ENCODE results near the gene ARSI.

Gene ARSI

DNA sequence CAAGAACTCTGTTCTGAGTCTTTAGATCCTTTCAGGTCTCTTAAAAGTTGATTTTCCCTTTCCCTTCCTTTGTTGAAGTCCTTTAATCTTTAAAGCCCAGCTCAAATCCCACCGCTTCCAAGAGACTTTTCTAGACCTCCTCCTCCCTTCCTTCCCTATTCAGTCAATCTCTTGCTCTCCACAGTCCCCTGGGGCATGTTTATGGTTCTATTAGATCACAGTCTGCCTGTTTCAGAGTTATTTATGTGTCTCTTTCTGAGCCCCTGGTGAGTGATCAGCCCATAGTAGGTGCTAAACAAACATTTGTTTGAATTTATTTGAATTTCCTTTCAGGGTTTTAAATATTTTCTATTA, 7.2 kb upstream of the ARSI start:
- Histone ChIP-seq H3K23ac (ENCODE audit: low read depth, low read length, poor library complexity) (no peak overlapping the region), H3K9me3 (replicated peaks in 1 of 2; ENCODE audit: control insufficient read depth in 2 of 2, insufficient read depth in 1 of 2, low read depth in 1 of 2, low read length in 2 of 2) (no peaks in the 10 kb centered on the region), H3K79me1 (ENCODE audit: low read depth, low read length) (no peaks in the 10 kb centered on the region), H3K36me3 (replicated peaks in 1 of 2; ENCODE audit: control insufficient read depth in 2 of 2, insufficient read depth in 2 of 2, low read length in 2 of 2) (no peaks in the 10 kb centered on the region), H3K4me2 (ENCODE audit: insufficient read depth, low read length, poor library complexity, severe bottlenecking) (no peak overlapping the region), H2BK120ac (ENCODE audit: low read depth, low read length) (no peak overlapping the region), H3K4me1 (ENCODE audit: control insufficient read depth in 2 of 2, insufficient read depth in 1 of 2, low read depth in 1 of 2, low read length in 2 of 2) (peaks cover 5 to 24% of the 10 kb centered on the region in 2 donors), H3K27me3 (ENCODE audit: control insufficient read depth in 3 of 3, insufficient read depth in 3 of 3, low read depth in 1 of 3, low read length in 3 of 3) (no peaks in the 10 kb centered on the region), H2BK15ac (ENCODE audit: low read length) (no peak overlapping the region), H3K18ac (ENCODE audit: low read length) (no peak overlapping the region), H2BK5ac (ENCODE audit: low read length) (no peak overlapping the region), H4K91ac (ENCODE audit: low read depth, low read length, poor library complexity) (no peak overlapping the region), H3K27ac (replicated peaks; ENCODE audit: low read length) (no peak overlapping the region), H3K4me3 (ENCODE audit: low read length in 2 of 2) (no peak overlapping the region), H3K14ac (ENCODE audit: low read length) (no peak overlapping the region), H3K9ac (ENCODE audit: low read depth, low read length, poor library complexity) (no peak overlapping the region), H3K4ac (ENCODE audit: low read length) (no peak overlapping the region), H2AFZ (ENCODE audit: low read length) (no peak overlapping the region), H2AK5ac (ENCODE audit: low read depth, low read length) (no peak overlapping the region), H4K8ac (ENCODE audit: low read depth, low read length) (no peak overlapping the region), H2BK12ac (ENCODE audit: low read length) (no peak overlapping the region)
- no peak for DNase-seq (ENCODE audit: low spot score)
- no CpG with 5 or more reads among the region's 1 CpG for WGBS, 2 donors (ENCODE audit: extremely low coverage in 2 of 2, insufficient read length in 2 of 2, insufficient replicate concordance in 1 of 2)

DNA sequence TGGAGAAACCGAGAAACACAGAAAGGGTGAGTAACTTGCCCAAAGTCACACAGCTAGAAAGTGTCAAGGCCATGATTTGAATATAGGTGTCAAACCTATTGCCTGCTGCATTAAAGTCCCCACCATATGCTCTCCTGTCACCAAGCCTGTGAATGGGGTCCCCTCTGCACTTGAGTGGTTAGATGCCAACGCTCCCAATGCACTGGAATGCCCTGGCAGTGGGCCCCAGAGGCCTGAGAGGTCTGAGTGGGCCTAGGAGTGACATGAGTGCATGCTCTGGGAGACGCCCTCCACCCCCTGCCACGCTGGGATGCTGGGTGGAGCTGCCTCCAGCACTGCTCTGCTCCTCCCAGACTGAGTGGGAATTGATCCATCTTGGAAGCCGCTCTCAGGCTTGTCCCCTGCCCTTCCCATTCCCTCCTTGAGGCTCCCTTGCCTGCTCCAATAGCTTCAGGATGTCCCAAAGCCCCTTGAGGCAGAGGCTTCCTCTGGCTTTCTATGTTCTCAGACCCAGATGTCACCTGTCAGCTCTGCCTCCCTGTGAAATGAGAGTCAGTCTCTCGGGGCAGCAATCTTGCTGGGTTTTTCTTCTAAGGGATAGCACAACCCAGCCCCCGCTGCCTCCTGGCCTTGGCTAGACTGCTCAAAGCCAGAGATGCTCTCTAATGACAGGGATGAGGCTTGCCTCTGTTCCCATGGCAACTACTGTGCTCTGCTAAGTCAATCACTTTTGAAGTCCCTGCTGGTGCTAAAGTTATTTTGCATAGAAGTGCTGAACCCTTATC, 6.6 kb upstream of the ARSI start:
- Histone ChIP-seq H3K4ac (ENCODE audit: low read length) (no peak overlapping the region), H2BK120ac (ENCODE audit: low read depth, low read length) (no peak overlapping the region), H3K36me3 (replicated peaks in 1 of 2; ENCODE audit: control insufficient read depth in 2 of 2, insufficient read depth in 2 of 2, low read length in 2 of 2) (no peaks in the 10 kb centered on the region), H2AFZ (ENCODE audit: low read length) (no peak overlapping the region), H4K91ac (ENCODE audit: low read depth, low read length, poor library complexity) (no peak overlapping the region), H2BK15ac (ENCODE audit: low read length) (no peak overlapping the region), H2BK12ac (ENCODE audit: low read length) (no peak overlapping the region), H3K27ac (replicated peaks; ENCODE audit: low read length) (no peak overlapping the region), H3K9me3 (replicated peaks in 1 of 2; ENCODE audit: control insufficient read depth in 2 of 2, insufficient read depth in 1 of 2, low read depth in 1 of 2, low read length in 2 of 2) (no peaks in the 10 kb centered on the region), H3K14ac (ENCODE audit: low read length) (no peak overlapping the region), H3K4me2 (ENCODE audit: insufficient read depth, low read length, poor library complexity, severe bottlenecking) (no peak overlapping the region), H3K18ac (ENCODE audit: low read length) (no peak overlapping the region), H3K27me3 (ENCODE audit: control insufficient read depth in 3 of 3, insufficient read depth in 3 of 3, low read depth in 1 of 3, low read length in 3 of 3) (no peaks in the 10 kb centered on the region), H3K79me1 (ENCODE audit: low read depth, low read length) (no peaks in the 10 kb centered on the region), H2BK5ac (ENCODE audit: low read length) (no peak overlapping the region), H3K9ac (ENCODE audit: low read depth, low read length, poor library complexity) (no peak overlapping the region), H3K4me3 (ENCODE audit: low read length in 2 of 2) (no peak overlapping the region), H2AK5ac (ENCODE audit: low read depth, low read length) (peak overlapping the region; percentile 1), H3K23ac (ENCODE audit: low read depth, low read length, poor library complexity) (no peak overlapping the region), H4K8ac (ENCODE audit: low read depth, low read length) (no peak overlapping the region), H3K4me1 (ENCODE audit: control insufficient read depth in 2 of 2, insufficient read depth in 1 of 2, low read depth in 1 of 2, low read length in 2 of 2) (peaks cover 6 to 30% of the 10 kb centered on the region in 2 donors)
- DNase-seq (ENCODE audit: low spot score): no peak
- WGBS, 2 donors (ENCODE audit: extremely low coverage in 2 of 2, insufficient read length in 2 of 2, insufficient replicate concordance in 1 of 2): no CpG with 5 or more reads among the region's 7 CpGs

DNA sequence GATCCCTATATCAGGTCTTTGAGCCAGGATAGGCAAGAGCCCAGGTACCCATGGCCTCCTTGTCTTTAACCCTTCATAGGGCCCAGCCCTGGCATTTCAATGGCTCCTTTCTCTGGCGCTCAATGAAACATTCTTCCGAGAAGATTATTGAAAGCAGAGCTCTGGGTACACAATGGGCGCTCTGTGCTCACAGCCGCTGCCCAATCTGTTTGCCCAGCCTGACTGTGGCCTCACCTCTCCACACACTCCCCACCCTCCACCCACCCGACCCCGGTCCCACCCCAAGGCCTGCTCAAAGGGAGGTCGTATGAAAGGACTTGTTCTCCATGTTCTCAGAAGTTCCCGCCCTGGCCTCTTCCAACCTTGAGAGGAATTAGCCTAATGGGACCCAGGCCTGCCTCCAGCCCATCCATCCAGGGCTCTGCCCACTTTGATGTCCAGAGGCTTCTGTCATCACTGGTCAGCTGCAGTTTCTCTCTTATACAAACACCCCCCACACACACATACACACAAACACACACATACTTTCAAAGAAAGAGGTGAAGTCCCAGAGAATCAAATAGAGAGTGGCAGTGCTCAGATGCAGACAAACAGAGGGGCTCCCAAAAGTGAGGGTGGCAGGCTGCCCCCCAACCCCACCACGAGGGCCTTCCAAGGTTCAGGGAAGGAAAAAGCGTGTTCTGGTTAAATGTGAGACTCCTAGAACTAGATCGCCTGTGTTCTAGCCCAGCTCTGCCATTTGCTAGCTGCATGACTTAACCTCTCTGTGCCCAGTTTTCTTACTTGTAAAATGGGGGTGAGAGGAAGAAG, 5.1 kb upstream of the ARSI start:
- Histone ChIP-seq H3K14ac (ENCODE audit: low read length) (no peak overlapping the region), H3K27ac (replicated peaks; ENCODE audit: low read length) (no peak overlapping the region), H3K23ac (ENCODE audit: low read depth, low read length, poor library complexity) (no peak overlapping the region)

DNA sequence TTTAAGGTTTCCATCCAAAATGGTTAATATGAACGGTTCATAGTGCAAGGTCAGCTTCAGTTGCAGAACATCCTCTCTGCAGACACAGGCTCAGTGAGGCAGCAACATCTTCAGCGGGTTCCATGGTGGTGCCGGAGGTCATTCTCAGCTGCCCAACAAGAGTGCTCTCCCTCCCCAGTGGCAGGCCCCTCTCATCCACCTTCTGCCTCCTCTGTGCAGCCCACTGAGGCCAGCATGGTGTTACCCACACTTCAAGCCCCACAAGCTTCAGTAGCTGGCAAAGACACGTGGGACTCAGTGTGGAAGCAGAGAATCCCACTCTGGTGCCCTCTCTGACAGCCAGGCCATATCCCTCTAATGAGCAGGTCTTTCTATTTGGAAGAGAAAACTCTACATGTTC, 4.1 kb upstream of the ARSI start:
- Histone ChIP-seq H3K9ac (ENCODE audit: low read depth, low read length, poor library complexity) (no peak overlapping the region), H3K27me3 (ENCODE audit: control insufficient read depth in 3 of 3, insufficient read depth in 3 of 3, low read depth in 1 of 3, low read length in 3 of 3) (no peaks in the 10 kb centered on the region), H3K18ac (ENCODE audit: low read length) (peak overlapping the region; percentile 32), H4K91ac (ENCODE audit: low read depth, low read length, poor library complexity) (no peak overlapping the region), H2AK5ac (ENCODE audit: low read depth, low read length) (no peak overlapping the region), H3K4me2 (ENCODE audit: insufficient read depth, low read length, poor library complexity, severe bottlenecking) (no peak overlapping the region), H2BK15ac (ENCODE audit: low read length) (no peak overlapping the region), H3K4ac (ENCODE audit: low read length) (no peak overlapping the region), H2AFZ (ENCODE audit: low read length) (no peak overlapping the region), H2BK120ac (ENCODE audit: low read depth, low read length) (no peak overlapping the region), H3K27ac (replicated peaks; ENCODE audit: low read length) (no peak overlapping the region), H3K23ac (ENCODE audit: low read depth, low read length, poor library complexity) (no peak overlapping the region), H2BK5ac (ENCODE audit: low read length) (no peak overlapping the region), H2BK12ac (ENCODE audit: low read length) (no peak overlapping the region), H3K4me3 (ENCODE audit: low read length in 2 of 2) (no peak overlapping the region), H3K4me1 (ENCODE audit: control insufficient read depth in 2 of 2, insufficient read depth in 1 of 2, low read depth in 1 of 2, low read length in 2 of 2) (peaks cover 15 to 41% of the 10 kb centered on the region in 2 donors), H4K8ac (ENCODE audit: low read depth, low read length) (no peak overlapping the region), H3K36me3 (replicated peaks in 1 of 2; ENCODE audit: control insufficient read depth in 2 of 2, insufficient read depth in 2 of 2, low read length in 2 of 2) (no peaks in the 10 kb centered on the region), H3K79me1 (ENCODE audit: low read depth, low read length) (no peaks in the 10 kb centered on the region), H3K9me3 (replicated peaks in 1 of 2; ENCODE audit: control insufficient read depth in 2 of 2, insufficient read depth in 1 of 2, low read depth in 1 of 2, low read length in 2 of 2) (no peaks in the 10 kb centered on the region), H3K14ac (ENCODE audit: low read length) (no peak overlapping the region)
- DNase-seq (ENCODE audit: low spot score): no peak
- no CpG with 5 or more reads among the region's 4 CpGs for WGBS, 2 donors (ENCODE audit: extremely low coverage in 2 of 2, insufficient read length in 2 of 2, insufficient replicate concordance in 1 of 2)

More for the DNA sequence above, 5.1 kb upstream of the ARSI start:
- Histone ChIP-seq H2BK5ac (ENCODE audit: low read length) (no peak overlapping the region), H3K9me3 (replicated peaks in 1 of 2; ENCODE audit: control insufficient read depth in 2 of 2, insufficient read depth in 1 of 2, low read depth in 1 of 2, low read length in 2 of 2) (no peaks in the 10 kb centered on the region), H3K27me3 (ENCODE audit: control insufficient read depth in 3 of 3, insufficient read depth in 3 of 3, low read depth in 1 of 3, low read length in 3 of 3) (no peaks in the 10 kb centered on the region), H3K4me2 (ENCODE audit: insufficient read depth, low read length, poor library complexity, severe bottlenecking) (no peak overlapping the region), H4K8ac (ENCODE audit: low read depth, low read length) (no peak overlapping the region), H3K4ac (ENCODE audit: low read length) (no peak overlapping the region), H3K36me3 (replicated peaks in 1 of 2; ENCODE audit: control insufficient read depth in 2 of 2, insufficient read depth in 2 of 2, low read length in 2 of 2) (no peaks in the 10 kb centered on the region), H2BK15ac (ENCODE audit: low read length) (no peak overlapping the region), H3K9ac (ENCODE audit: low read depth, low read length, poor library complexity) (no peak overlapping the region), H3K4me1 (ENCODE audit: control insufficient read depth in 2 of 2, insufficient read depth in 1 of 2, low read depth in 1 of 2, low read length in 2 of 2) (peaks cover 15 to 41% of the 10 kb centered on the region in 2 donors), H3K18ac (ENCODE audit: low read length) (no peak overlapping the region), H2AFZ (ENCODE audit: low read length) (no peak overlapping the region), H2AK5ac (ENCODE audit: low read depth, low read length) (no peak overlapping the region), H3K4me3 (ENCODE audit: low read length in 2 of 2) (no peak overlapping the region), H4K91ac (ENCODE audit: low read depth, low read length, poor library complexity) (no peak overlapping the region), H2BK12ac (ENCODE audit: low read length) (no peak overlapping the region), H2BK120ac (ENCODE audit: low read depth, low read length) (no peak overlapping the region), H3K79me1 (ENCODE audit: low read depth, low read length) (no peaks in the 10 kb centered on the region)
- DNase-seq (ENCODE audit: low spot score): no peak
- WGBS, 2 donors (ENCODE audit: extremely low coverage in 2 of 2, insufficient read length in 2 of 2, insufficient replicate concordance in 1 of 2): no CpG with 5 or more reads among the region's 11 CpGs

Data from neuronal stem cell (in vitro differentiated cells).